OCI-LY7 (cell line): ENCODE measurements around the gene HABP2. TPM values are rescaled to one million over a fixed set of nuclear protein-coding genes. Genes with fewer than 3 reads are reported as not detected.

Source experiments
- BruUV-seq: library from RNA; stranded (reverse); fragments of 400-500 nt; replicated peaks from 2 replicates; lab custom pipeline; 2021; lab: Mats Ljungman, UMichigan
- CTCF ChIA-PET: fragments of 300-600 bp; sonication (Branson Sonifier 250); formaldehyde crosslinking; loops from one replicate; lab custom pipeline; 2022; ENCODE audit warnings: antibody characterized with exemption; ENCODE audit not compliant: unreplicated experiment; lab: Charles Lee
- POLR2A ChIA-PET: fragments of 300-600 bp; sonication (Branson Sonifier 250); formaldehyde crosslinking; loops from one replicate; lab custom pipeline; 2022; ENCODE audit warnings: antibody characterized with exemption; lab: Charles Lee
- DNase-seq: peaks from one replicate; pipeline ENCODE4 v3.0.0-alpha.2; 2015; ENCODE audit warnings: low spot score
- H2AFZ ChIP-seq: fragments of 200-600 bp; sonication (generic), shearing (Covaris generic); 2 replicates; pipeline ENCODE4 v1.6.1; 2014; ENCODE audit warnings: mild to moderate bottlenecking, antibody characterized with exemption, low read length, moderate library complexity
- H3K27ac ChIP-seq: fragments of 200-600 bp; sonication (generic); 2 replicates; pipeline ENCODE4 v1.5.1; 2014; ENCODE audit warnings: mixed run types, low read depth, mild to moderate bottlenecking, moderate library complexity, low read length, inconsistent platforms; ENCODE audit not compliant: poor library complexity, severe bottlenecking
- H3K36me3 ChIP-seq: fragments of 200-600 bp; sonication (generic); 2 replicates; pipeline ENCODE4 v1.6.1; 2014; ENCODE audit warnings: mild to moderate bottlenecking, antibody characterized with exemption, low read length, moderate library complexity, mixed read lengths; ENCODE audit not compliant: insufficient read depth
- H3K4me1 ChIP-seq: fragments of 200-600 bp; sonication (generic); 2 replicates; pipeline ENCODE4 v1.5.1; 2014; ENCODE audit warnings: mild to moderate bottlenecking, low read length; ENCODE audit not compliant: insufficient read depth, poor library complexity, severe bottlenecking
- H3K4me2 ChIP-seq: fragments of 200-600 bp; sonication (generic); 2 replicates; pipeline ENCODE4 v1.6.1; 2014; ENCODE audit warnings: mild to moderate bottlenecking, low read length
- H3K4me3 ChIP-seq: fragments of 200-600 bp; sonication (generic); 2 replicates; pipeline ENCODE4 v1.5.1; 2014; ENCODE audit warnings: mild to moderate bottlenecking, low read depth, low read length; ENCODE audit not compliant: poor library complexity, severe bottlenecking
- H3K79me2 ChIP-seq: fragments of 200-600 bp; sonication (generic); 2 replicates; pipeline ENCODE4 v1.6.1; 2016; ENCODE audit warnings: low read depth, mild to moderate bottlenecking, low read length, moderate library complexity, mixed read lengths; ENCODE audit not compliant: insufficient read depth
- H3K9me2 ChIP-seq: fragments of 200-600 bp; sonication (generic); 2 replicates; pipeline ENCODE4 v1.6.1; 2016; ENCODE audit warnings: mild to moderate bottlenecking, low read length, mixed read lengths; ENCODE audit not compliant: insufficient read depth
- H3K9me3 ChIP-seq: fragments of 200-600 bp; sonication (generic); 2 replicates; pipeline ENCODE4 v1.6.1; 2014; ENCODE audit warnings: mild to moderate bottlenecking, mixed run types, low read length, mixed read lengths
- H4K20me1 ChIP-seq: fragments of 200-600 bp; sonication (generic); 2 replicates; pipeline ENCODE4 v1.6.1; 2014; ENCODE audit warnings: mild to moderate bottlenecking, antibody characterized with exemption, low read length, moderate library complexity, mixed read lengths; ENCODE audit not compliant: insufficient read depth
- CTCF ChIP-seq: fragments of 200-600 bp; sonication (generic); conservative IDR thresholded peaks from 2 replicates; pipeline ENCODE4 v1.5.1; 2014; ENCODE audit warnings: mild to moderate bottlenecking, antibody characterized with exemption, low read length, moderate library complexity, mixed read lengths
- EZH2phosphoT487 ChIP-seq: fragments of 200-600 bp; sonication (generic); IDR thresholded peaks from 2 replicates; pipeline ENCODE4 v1.6.1; 2018; ENCODE audit warnings: low read depth, borderline replicate concordance, mild to moderate bottlenecking, mixed run types, antibody characterized with exemption, low read length, moderate library complexity, mixed read lengths
- intact Hi-C: fragments of 100-400 bp; cut with micrococcal nuclease; formaldehyde crosslinking; loops from one replicate; pipeline ENCODE4 v1.10.0; 2022; ENCODE audit not compliant: unreplicated experiment
- total RNA-seq, 2 experiments: library from RNA; depleted of rRNA in 1 of 2; stranded (reverse); fragments of >200 nt in 1 of 2; shearing (Covaris generic) in 1 of 2; gene quantifications; 2 replicates each; pipeline ENCODE4 v1.2.3, GENCODE V29; 2014 to 2022

The HABP2 gene
- total RNA-seq, 2 experiments from 2014 or later, result not detected

DNA sequence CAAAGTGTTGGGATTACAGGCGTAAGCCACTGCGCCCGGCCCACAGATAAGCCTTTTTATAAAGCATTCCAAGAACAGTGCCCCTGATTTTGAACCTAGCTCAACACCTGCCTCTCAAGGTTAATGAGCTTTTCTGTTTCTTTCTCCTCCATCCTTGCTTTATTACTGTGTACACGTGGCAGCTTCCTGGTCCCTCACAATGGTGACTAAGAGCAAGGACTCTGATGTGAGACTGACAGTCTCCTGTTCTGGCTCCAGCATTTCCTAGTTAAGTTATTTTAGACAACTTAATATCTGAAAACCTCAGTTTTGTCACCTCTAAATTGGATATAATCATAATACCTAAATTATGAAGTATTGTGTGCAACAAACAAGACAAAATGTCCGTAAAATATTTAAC is 9.9 kb downstream of the HABP2 start:
- H4K20me1 ChIP-seq, result no peaks in the 10 kb centered on the region
- H3K4me3 ChIP-seq, result no peak overlapping the region
- no peaks in the 10 kb centered on the region for H3K36me3 ChIP-seq
- H3K9me3 ChIP-seq, result no peaks in the 10 kb centered on the region
- ChIA-PET CTCF (no interaction called here), POLR2A (no interaction called here)
- intact Hi-C loops, result loop anchor here (5.0 kb wide), 1 partner anchor 1090 kb away; no protein-coding TSS in a partner anchor
- no peak overlapping the region for H3K4me2 ChIP-seq
- H3K9me2 ChIP-seq, result no peaks in the 10 kb centered on the region
- no peak for TF ChIP-seq CTCF
- H3K4me1 ChIP-seq, result no peaks in the 10 kb centered on the region
- BruUV-seq, result no TSS peak
- no peak for DNase-seq
- no peaks in the 10 kb centered on the region for H3K79me2 ChIP-seq
- H3K27ac ChIP-seq, result no peak overlapping the region
- peak overlapping the region; percentile 47; the same call in 1 of the 2 replicates for H2AFZ ChIP-seq

DNA sequence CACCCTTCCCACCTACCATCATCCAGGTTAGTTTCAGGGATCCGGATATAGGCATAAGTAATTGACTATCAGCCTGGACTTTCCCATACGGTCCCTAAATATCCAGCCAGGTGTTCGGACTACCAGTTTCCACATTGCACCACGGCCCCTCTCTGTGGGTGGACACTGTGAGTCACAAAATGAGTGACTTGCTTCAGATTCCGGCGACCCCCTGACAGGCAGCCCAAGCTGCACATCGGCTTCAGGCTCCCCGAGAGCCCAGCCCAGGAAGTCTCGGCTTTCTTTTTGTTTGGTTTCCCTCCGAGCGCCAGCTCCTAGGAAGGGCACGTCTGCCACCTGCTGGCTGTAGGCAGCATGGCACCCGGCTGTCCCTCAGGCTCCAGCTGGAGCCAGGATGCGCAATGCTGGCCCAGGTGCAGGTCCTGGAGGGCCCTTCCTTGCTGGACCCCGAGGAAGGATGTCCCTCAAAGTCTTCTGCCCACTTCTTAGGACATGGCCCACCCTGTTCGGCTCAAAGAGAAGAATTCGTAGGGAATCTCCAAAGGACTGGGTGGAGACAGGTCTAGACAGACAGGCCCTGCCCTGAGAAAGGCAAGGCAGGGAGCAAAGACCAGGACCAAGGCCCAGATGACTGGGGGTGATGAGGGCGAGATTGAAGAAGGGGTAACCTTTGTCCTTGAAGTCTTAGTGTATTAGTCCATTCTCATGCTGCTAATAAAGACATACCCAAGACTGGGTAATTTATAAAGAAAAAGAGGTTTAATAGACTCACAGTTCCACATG is 10.6 kb downstream of the HABP2 start:
- Histone ChIP-seq H2AFZ (peak overlapping the region; percentile 47; the same call in 1 of the 2 replicates), H3K36me3 (no peaks in the 10 kb centered on the region), H3K79me2 (no peaks in the 10 kb centered on the region), H4K20me1 (no peaks in the 10 kb centered on the region), H3K9me2 (no peaks in the 10 kb centered on the region), H3K4me1 (no peaks in the 10 kb centered on the region), H3K4me2 (peak overlapping the region; percentile 38), H3K4me3 (no peak overlapping the region), H3K9me3 (no peaks in the 10 kb centered on the region), H3K27ac (no peak overlapping the region)
- no TSS peak for BruUV-seq
- CTCF ChIA-PET, result no interaction called here
- POLR2A ChIA-PET, result no interaction called here
- intact Hi-C loops, result loop anchor here (5.0 kb wide), 1 partner anchor 1091 kb away; no protein-coding TSS in a partner anchor
- no peak for TF ChIP-seq EZH2phosphoT487
- peak; percentile 92 for TF ChIP-seq CTCF
- peak; percentile 71 for DNase-seq

GRCh38 chr10:113565364-113565763 is 12.5 kb downstream of the HABP2 start:
- TF ChIP-seq EZH2phosphoT487 (no peak), CTCF (no peak)
- Histone ChIP-seq H2AFZ (no peak overlapping the region), H3K4me1 (no peaks in the 10 kb centered on the region), H3K4me2 (no peak overlapping the region), H4K20me1 (no peaks in the 10 kb centered on the region), H3K4me3 (no peak overlapping the region), H3K9me2 (no peaks in the 10 kb centered on the region), H3K27ac (no peak overlapping the region), H3K79me2 (no peaks in the 10 kb centered on the region), H3K36me3 (no peaks in the 10 kb centered on the region), H3K9me3 (no peaks in the 10 kb centered on the region)
- ChIA-PET POLR2A (interaction anchor here (0.6 to 0.7 kb wide), 2 partner anchors 374 to 685 kb away, joined by 3 to 5 read pairs; no protein-coding TSS in a partner anchor), CTCF (no interaction called here)
- no peak for DNase-seq
- BruUV-seq, result no TSS peak
- intact Hi-C loops, result no loop called here
